Suprapubic skin (tissue), 4 donors: ENCODE measurements around the gene SBK1. TPM values are rescaled to one million over a fixed set of nuclear protein-coding genes. Genes with fewer than 3 reads are reported as not detected.
A peak's percentile ranks its signal among the peaks of the same experiment; 100 is the strongest.

Experiments used
- DNase-seq, 2 donors: peaks; one replicate each; pipeline ENCODE4 v3.0.0-alpha.2; 2019; ENCODE audit warnings: low spot score in 2 of 2
- H3K27ac ChIP-seq: fragments of 200-600 bp; sonication (generic); one replicate; pipeline ENCODE4 v1.5.1; 2019
- H3K27me3 ChIP-seq: fragments of 200-600 bp; sonication (generic); one replicate; pipeline ENCODE4 v1.5.1; 2019
- H3K36me3 ChIP-seq: fragments of 200-600 bp; sonication (generic); one replicate; pipeline ENCODE4 v1.5.1; 2019
- H3K4me1 ChIP-seq: fragments of 200-600 bp; sonication (generic); one replicate; pipeline ENCODE4 v1.5.1; 2019
- H3K4me3 ChIP-seq: fragments of 200-600 bp; sonication (generic); one replicate; pipeline ENCODE4 v1.5.1; 2019; ENCODE audit warnings: mild to moderate bottlenecking
- H3K9me3 ChIP-seq: fragments of 200-600 bp; sonication (generic); one replicate; pipeline ENCODE4 v1.5.1; 2019
- CTCF ChIP-seq, 2 donors: fragments of 200-600 bp in 1 of 2; fragments of 450-650 bp in 1 of 2; sonication (generic) in 1 of 2; IDR thresholded peaks; one replicate each; pipeline ENCODE4 v1.5.1; 2016 to 2019; ENCODE audit warnings: antibody characterized with exemption in 2 of 2, mild to moderate bottlenecking in 1 of 2, moderate library complexity in 1 of 2
- EP300 ChIP-seq: sonication (generic); formaldehyde crosslinking; IDR thresholded peaks from one replicate; pipeline ENCODE4 v1.6.1; 2017; ENCODE audit warnings: antibody characterized with exemption
- POLR2A ChIP-seq, 2 donors: fragments of 450-650 bp; IDR thresholded peaks; one replicate each; pipeline ENCODE4 v1.6.1; 2017; ENCODE audit warnings: antibody characterized with exemption in 2 of 2, mild to moderate bottlenecking in 2 of 2, moderate library complexity in 2 of 2
- POLR2AphosphoS5 ChIP-seq, 3 donors: sonication (generic); formaldehyde crosslinking; IDR thresholded peaks; one replicate each; pipeline ENCODE4 v1.6.1; 2017; ENCODE audit warnings: antibody characterized with exemption in 3 of 3
- WGBS: methylation state at CpG from one replicate; pipeline ENCODE4 v1.1.5; 2018; 5-methylcytosine and 5-hydroxymethylcytosine counted together
- total RNA-seq, 4 donors: library from RNA; depleted of rRNA; stranded (reverse); fragments of >200 nt; gene quantifications; one replicate each; pipeline ENCODE4 v1.1.0, GENCODE V29; 2016

SBK1 gene
- total RNA-seq, 4 donors from 2014 or later: 0.49 to 2.7 (median 2.2) TPM

DNA sequence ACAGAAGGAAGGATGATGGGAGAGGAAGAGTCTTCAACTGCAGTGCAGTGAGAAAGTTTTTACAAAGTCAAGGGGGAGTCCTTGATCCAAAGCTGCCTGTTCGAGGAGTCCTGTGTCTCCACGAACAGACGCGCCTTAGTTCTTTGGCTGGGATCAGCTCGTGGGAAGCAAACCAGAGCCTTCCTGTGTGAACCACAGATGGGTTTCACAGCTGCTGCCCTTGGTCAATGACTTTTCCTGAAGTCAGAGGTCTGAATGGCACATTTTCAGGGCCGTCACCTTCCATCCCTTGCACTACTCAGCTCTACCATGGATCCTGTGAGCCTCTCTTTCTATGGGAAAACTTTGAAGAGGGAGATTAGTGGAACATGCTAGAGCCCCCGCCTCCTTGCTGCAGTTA lies 4.2 kb upstream of the SBK1 start:
- no peak for DNase-seq
- Histone ChIP-seq H3K36me3 (no peaks in the 10 kb centered on the region), H3K4me1 (peaks cover 11% of the 10 kb centered on the region), H3K27ac (no peak overlapping the region), H3K4me3 (no peak overlapping the region), H3K9me3 (no peaks in the 10 kb centered on the region), H3K27me3 (peaks cover 19% of the 10 kb centered on the region)
- 66% methylated on average over 7 of the region's 7 CpGs for WGBS
- TF ChIP-seq CTCF (IDR thresholded peaks at IDR 0.05) (no peak), EP300 (no peak), POLR2A (IDR thresholded peaks at IDR 0.05) (no peak), POLR2AphosphoS5 (IDR thresholded peaks at IDR 0.05) (no peak)

DNA sequence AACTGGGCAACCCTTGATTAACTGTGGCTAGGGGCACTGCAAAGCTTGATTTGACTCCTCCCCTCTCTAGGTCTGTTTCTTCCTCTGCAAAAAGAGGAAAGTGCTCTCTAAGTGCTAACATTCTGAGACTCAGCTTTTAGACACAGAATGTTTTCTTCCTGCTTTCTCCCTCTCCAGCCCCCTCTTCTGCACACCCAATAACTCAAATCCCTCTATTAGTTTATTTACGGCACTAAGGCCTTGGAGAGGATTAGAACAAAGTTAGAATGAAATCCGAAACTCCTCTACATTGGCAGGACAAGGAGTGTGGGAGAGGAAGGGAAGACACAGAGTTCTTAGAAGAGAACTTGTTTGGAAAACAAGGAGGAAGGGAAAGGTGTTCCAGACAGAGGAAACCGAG lies 3.3 kb upstream of the SBK1 start:
- Histone ChIP-seq H3K36me3 (no peaks in the 10 kb centered on the region), H3K4me1 (peaks cover 15% of the 10 kb centered on the region), H3K9me3 (no peaks in the 10 kb centered on the region), H3K27me3 (peaks cover 24% of the 10 kb centered on the region), H3K27ac (no peak overlapping the region), H3K4me3 (no peak overlapping the region)
- WGBS: 63% methylated on average over 3 of the region's 3 CpGs
- DNase-seq: no peak
- TF ChIP-seq POLR2AphosphoS5 (IDR thresholded peaks at IDR 0.05) (no peak), POLR2A (IDR thresholded peaks at IDR 0.05) (no peak), CTCF (IDR thresholded peaks at IDR 0.05) (no peak), EP300 (no peak)

- TF ChIP-seq POLR2AphosphoS5 (IDR thresholded peaks at IDR 0.05) (no peak), POLR2A (IDR thresholded peaks at IDR 0.05) (no peak), EP300 (no peak), CTCF (IDR thresholded peaks at IDR 0.05) (no peak)
- no peak overlapping the region for H3K4me3 ChIP-seq
- no peak for DNase-seq
- WGBS: 81% methylated on average over 10 of the region's 10 CpGs
- peaks cover 24% of the 10 kb centered on the region for H3K27me3 ChIP-seq
- no peak overlapping the region for H3K27ac ChIP-seq
- no peaks in the 10 kb centered on the region for H3K9me3 ChIP-seq
- H3K36me3 ChIP-seq: no peaks in the 10 kb centered on the region
- H3K4me1 ChIP-seq: peaks cover 15% of the 10 kb centered on the region
These were observed 2.1 kb upstream of the SBK1 start for GRCh38 chr16:28289939-28290858.

- H3K4me1 ChIP-seq: peaks cover 15% of the 10 kb centered on the region
- peaks cover 22% of the 10 kb centered on the region for H3K27me3 ChIP-seq
- TF ChIP-seq POLR2AphosphoS5 (IDR thresholded peaks at IDR 0.05): no peak
- no peak for TF ChIP-seq CTCF (IDR thresholded peaks at IDR 0.05)
- no peak for TF ChIP-seq EP300
- no peak for TF ChIP-seq POLR2A (IDR thresholded peaks at IDR 0.05)
- no peak for DNase-seq
- no peak overlapping the region for H3K27ac ChIP-seq
- H3K9me3 ChIP-seq: no peaks in the 10 kb centered on the region
- H3K4me3 ChIP-seq: no peak overlapping the region
- H3K36me3 ChIP-seq: no peaks in the 10 kb centered on the region
- 57% methylated on average over 11 of the region's 11 CpGs for WGBS
These were observed 1.5 kb upstream of the SBK1 start for GRCh38 chr16:28290859-28291254.

DNA sequence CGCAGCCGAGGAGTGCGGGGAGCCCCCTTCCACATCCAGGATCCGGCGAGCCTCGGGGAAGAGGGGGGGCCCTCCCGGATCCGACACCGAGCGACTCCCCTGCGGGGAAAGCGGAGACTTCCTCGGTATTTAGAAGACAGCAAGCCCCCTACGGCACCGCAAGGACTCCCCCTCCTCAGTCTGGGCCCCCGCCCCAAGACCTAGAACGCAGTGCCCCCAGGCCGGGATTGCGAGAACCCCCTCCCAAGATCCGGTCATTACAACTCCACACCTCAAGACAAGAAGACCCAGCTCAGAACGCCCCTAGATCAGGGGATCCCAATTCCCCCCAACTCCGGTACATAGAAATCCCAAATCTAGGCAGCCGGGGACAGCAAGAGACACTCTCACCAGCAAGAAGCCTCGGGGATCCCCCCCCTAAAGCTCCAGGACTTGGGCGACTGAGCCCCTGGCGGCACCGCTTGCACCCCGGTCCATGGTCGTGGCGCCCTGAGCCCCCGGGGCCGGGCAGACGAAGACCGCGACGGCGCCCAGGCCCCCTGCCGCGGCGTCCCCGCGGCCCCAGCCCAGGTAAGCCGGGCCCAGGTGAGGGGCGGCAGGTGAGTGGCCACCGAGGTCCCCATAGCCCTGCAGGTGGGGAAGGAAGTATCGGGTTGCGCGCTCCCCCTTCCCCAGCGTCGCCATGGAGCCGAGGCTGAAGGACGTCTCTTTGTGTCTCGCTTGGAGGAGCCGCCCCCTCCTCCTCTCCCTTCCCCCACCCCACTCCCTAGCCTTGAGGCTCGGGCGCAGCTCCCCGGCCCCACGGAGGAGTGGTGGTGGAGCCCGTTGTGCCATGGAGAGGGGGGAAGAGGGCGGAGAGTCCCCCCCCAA lies 641 bp downstream of the SBK1 start:
- DNase-seq: no peak
- Histone ChIP-seq H3K4me3 (peak overlapping the region; percentile 57), H3K36me3 (no peaks in the 10 kb centered on the region), H3K27me3 (peaks cover 18% of the 10 kb centered on the region), H3K4me1 (peaks cover 15% of the 10 kb centered on the region), H3K9me3 (no peaks in the 10 kb centered on the region), H3K27ac (no peak overlapping the region)
- TF ChIP-seq POLR2AphosphoS5 (IDR thresholded peaks at IDR 0.05): no peak
- TF ChIP-seq CTCF (IDR thresholded peaks at IDR 0.05): no peak
- no peak for TF ChIP-seq POLR2A (IDR thresholded peaks at IDR 0.05)
- no peak for TF ChIP-seq EP300
- WGBS: 0% methylated on average over 3 of the region's 60 CpGs
